ENCODE data around the gene ARID4A. TPM values are rescaled to one million over a fixed set of nuclear protein-coding genes. Genes with fewer than 3 reads are reported as not detected.

ARID4A gene
- total RNA-seq, 5 donors from 2014 or later (not counting 1 experiment from before 2014, with no cell fraction given): 51.2 to 70.1 (median 57.6) TPM

Other genes starting within 250 kb of the ARID4A start
- not detected for gene ARMH4, start 146.3 kb upstream of the ARID4A start, total RNA-seq
- gene ACTR10, start 98.4 kb upstream of the ARID4A start, total RNA-seq: 10 to 100 TPM; 36.7 to 49.7 (median 42.3) TPM
- 100 to 1,000 TPM in 2 of 5 donors, 10 to 100 TPM in 3; 75.5 to 139 (median 99.7) TPM for gene PSMA3, start 53.7 kb upstream of the ARID4A start, total RNA-seq
- under 1 TPM in 1 of 5 donors, not detected in 4; 0.73 TPM for gene TOMM20L, start 97.4 kb downstream of the ARID4A start, total RNA-seq
- gene TIMM9, start 129.0 kb downstream of the ARID4A start, total RNA-seq: 10 to 100 TPM; 23.4 to 37.4 (median 29.1) TPM
- gene KIAA0586, start 129.2 kb downstream of the ARID4A start, total RNA-seq: 10 to 100 TPM; 32.5 to 37.8 (median 33.7) TPM